ENCODE data around the gene C9orf50.

Gene C9orf50

DNA sequence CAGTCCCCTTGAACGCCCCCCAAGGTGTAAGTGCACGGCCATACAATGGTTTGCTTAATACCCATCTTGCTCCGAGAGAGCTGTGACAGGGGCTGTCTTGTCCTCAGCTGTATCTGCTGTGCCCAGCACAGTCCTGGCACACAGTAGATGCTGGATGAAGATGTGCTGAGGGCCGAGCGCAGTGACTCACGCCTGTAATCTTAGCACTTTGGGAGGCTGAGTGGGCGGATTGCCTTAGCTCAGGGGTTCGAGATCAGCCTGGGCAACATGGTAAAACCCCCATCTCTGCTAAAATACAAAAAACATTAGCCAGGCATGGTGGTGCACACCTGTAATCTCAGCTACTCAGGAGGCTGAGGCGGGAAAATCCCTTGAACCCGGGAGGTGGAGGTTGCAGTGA lies 53.6 kb downstream of the C9orf50 start:
- TF ChIP-seq ZFX (IDR thresholded peaks at IDR 0.05; ENCODE audit: borderline replicate concordance) (no peak), CTCF (IDR thresholded peaks at IDR 0.05) (no peak)
- H3K27ac ChIP-seq, result peak overlapping the region; percentile 54

- no peak overlapping the region for H3K27ac ChIP-seq
- TF ChIP-seq ZFX (IDR thresholded peaks at IDR 0.05; ENCODE audit: borderline replicate concordance) (no peak), CTCF (IDR thresholded peaks at IDR 0.05) (no peak)
Observed at GRCh38 chr9:129566563-129567266, 54.2 kb downstream of the C9orf50 start.

- H3K27ac ChIP-seq, result no peak overlapping the region
- TF ChIP-seq ZFX (IDR thresholded peaks at IDR 0.05; ENCODE audit: borderline replicate concordance) (no peak), CTCF (IDR thresholded peaks at IDR 0.05) (no peak)
Observed at GRCh38 chr9:129562917-129563316, 58.0 kb downstream of the C9orf50 start.

- TF ChIP-seq ZFX (IDR thresholded peaks at IDR 0.05; ENCODE audit: borderline replicate concordance) (no peak), CTCF (IDR thresholded peaks at IDR 0.05) (no peak)
- no peak overlapping the region for H3K27ac ChIP-seq
Observed at GRCh38 chr9:129562514-129562913, 58.4 kb downstream of the C9orf50 start.

Measured in 22Rv1 (cell line).